SK-N-SH treated with all-trans-retinoic acid at 6 μM for 48 hours (cell line): ENCODE measurements around the gene HIGD1B.

ENCODE experiments used
- ATAC-seq: fragments of 200-7000 bp; cut with Tn5 transposase; 3 replicates; pipeline ENCODE4 v1.9.1; 2020; ENCODE audit warnings: mild to moderate bottlenecking, moderate library complexity
- ARNTL ChIP-seq: fragments of 450-650 bp; formaldehyde crosslinking; IDR thresholded peaks from 2 replicates; pipeline ENCODE4 v1.5.0; 2020; ENCODE audit warnings: low read depth, mild to moderate bottlenecking, moderate library complexity, borderline replicate concordance
- BACH2 ChIP-seq: fragments of 250-450 bp; sonication (Bioruptor Pico); IDR thresholded peaks from 2 replicates; pipeline ENCODE4 v1.9.0; 2021; ENCODE audit warnings: mild to moderate bottlenecking, borderline replicate concordance
- CREB5 ChIP-seq: fragments of 250-450 bp; sonication (Bioruptor Pico); IDR thresholded peaks from 2 replicates; pipeline ENCODE4 v1.5.1; 2020; ENCODE audit warnings: low read depth, mild to moderate bottlenecking, moderate library complexity
- CSDC2 ChIP-seq: fragments of 250-450 bp; sonication (Bioruptor Pico); IDR thresholded peaks from 2 replicates; pipeline ENCODE4 v1.5.0; 2020; ENCODE audit warnings: mild to moderate bottlenecking, moderate library complexity
- CSRNP3 ChIP-seq: fragments of 250-450 bp; sonication (Bioruptor Pico); IDR thresholded peaks from 2 replicates; pipeline ENCODE4 v1.5.1; 2021; ENCODE audit warnings: mild to moderate bottlenecking, moderate library complexity
- ESRRG ChIP-seq: fragments of 250-450 bp; sonication (Bioruptor Pico); IDR thresholded peaks from 2 replicates; pipeline ENCODE4 v1.6.1; 2021; ENCODE audit warnings: mild to moderate bottlenecking
- GLIS3 ChIP-seq: fragments of 250-450 bp; sonication (Bioruptor Pico); IDR thresholded peaks from 2 replicates; pipeline ENCODE4 v1.5.0; 2020; ENCODE audit warnings: mild to moderate bottlenecking, moderate library complexity
- ISL1 ChIP-seq: fragments of 250-450 bp; sonication (Bioruptor Pico); IDR thresholded peaks from 2 replicates; pipeline ENCODE4 v2.1.2; 2022; ENCODE audit warnings: mild to moderate bottlenecking, moderate library complexity
- OSR1 ChIP-seq: fragments of 250-450 bp; sonication (Bioruptor Pico); IDR thresholded peaks from 2 replicates; pipeline ENCODE4 v1.8.0; 2022; ENCODE audit warnings: moderate library complexity, mild to moderate bottlenecking, inconsistent platforms
- PATZ1 ChIP-seq: fragments of 250-450 bp; sonication (Bioruptor Pico); IDR thresholded peaks from 2 replicates; pipeline ENCODE4 v1.8.0; 2020; ENCODE audit warnings: mild to moderate bottlenecking, moderate library complexity, borderline replicate concordance
- POU6F1 ChIP-seq: fragments of 250-450 bp; sonication (Bioruptor Pico); IDR thresholded peaks from 2 replicates; pipeline ENCODE4 v1.8.0; 2021; ENCODE audit warnings: low read depth, mild to moderate bottlenecking, moderate library complexity, borderline replicate concordance
- PPARA ChIP-seq: fragments of 250-450 bp; sonication (Bioruptor Pico); IDR thresholded peaks from 2 replicates; pipeline ENCODE4 v1.5.0; 2020; ENCODE audit warnings: mild to moderate bottlenecking, borderline replicate concordance
- RARB ChIP-seq: fragments of 250-450 bp; sonication (Bioruptor Pico); IDR thresholded peaks from 2 replicates; pipeline ENCODE4 v1.8.0; 2021; ENCODE audit warnings: mild to moderate bottlenecking, moderate library complexity
- SNAI2 ChIP-seq: fragments of 250-450 bp; sonication (Bioruptor Pico); IDR thresholded peaks from 2 replicates; pipeline ENCODE4 v1.5.0; 2020; ENCODE audit warnings: mild to moderate bottlenecking, moderate library complexity
- TCF4 ChIP-seq: fragments of 250-450 bp; sonication (Bioruptor Pico); IDR thresholded peaks from 2 replicates; pipeline ENCODE4 v1.8.0; 2021; ENCODE audit warnings: mild to moderate bottlenecking, moderate library complexity, borderline replicate concordance
- TOX ChIP-seq: fragments of 250-450 bp; sonication (Bioruptor Pico); IDR thresholded peaks from 2 replicates; pipeline ENCODE4 v1.8.0; 2021; ENCODE audit warnings: mild to moderate bottlenecking, moderate library complexity, borderline replicate concordance
- TSHZ2 ChIP-seq: fragments of 250-450 bp; sonication (Bioruptor Pico); IDR thresholded peaks from 2 replicates; pipeline ENCODE4 v1.5.0; 2020; ENCODE audit warnings: mild to moderate bottlenecking, moderate library complexity
- ZC3H10 ChIP-seq: fragments of 250-450 bp; sonication (Bioruptor Pico); IDR thresholded peaks from 2 replicates; pipeline ENCODE4 v1.5.1; 2021; ENCODE audit warnings: mild to moderate bottlenecking, moderate library complexity
- ZFP3 ChIP-seq: fragments of 250-450 bp; sonication (Bioruptor Pico); IDR thresholded peaks from 2 replicates; pipeline ENCODE4 v1.5.0; 2020; ENCODE audit warnings: mild to moderate bottlenecking, moderate library complexity
- ZFP30 ChIP-seq: fragments of 450-650 bp; formaldehyde crosslinking; IDR thresholded peaks from 2 replicates; pipeline ENCODE4 v1.5.0; 2022; ENCODE audit warnings: mild to moderate bottlenecking, moderate library complexity
- ZNF565 ChIP-seq: fragments of 450-650 bp; formaldehyde crosslinking; conservative IDR thresholded peaks from 2 replicates; pipeline ENCODE4 v1.5.0; 2020; ENCODE audit warnings: low read depth, mild to moderate bottlenecking, moderate library complexity
- ZNF70 ChIP-seq: fragments of 450-650 bp; formaldehyde crosslinking; IDR thresholded peaks from 2 replicates; pipeline ENCODE4 v1.5.0; 2020; ENCODE audit warnings: mild to moderate bottlenecking, moderate library complexity
- ZNF8 ChIP-seq: fragments of 450-650 bp; formaldehyde crosslinking; IDR thresholded peaks from 2 replicates; pipeline ENCODE4 v1.5.0; 2020; ENCODE audit warnings: mild to moderate bottlenecking, moderate library complexity

Gene HIGD1B

GRCh38 chr17:44872131-44872768, 24.6 kb downstream of the HIGD1B start:
- TF ChIP-seq ARNTL (CRISPR knock-in tag) (no peak), ZNF565 (CRISPR knock-in tag) (no peak), ZNF70 (no peak), GLIS3 (no peak), ISL1 (CRISPR knock-in tag) (no peak), SNAI2 (no peak), ZNF8 (CRISPR knock-in tag) (no peak), ZC3H10 (no peak)
- ATAC-seq = peak; percentile 54

- TF ChIP-seq GLIS3 = no peak
- no peak for TF ChIP-seq ZNF8 (CRISPR knock-in tag)
- TF ChIP-seq PPARA (CRISPR knock-in tag) = no peak
- TF ChIP-seq ISL1 (CRISPR knock-in tag) = no peak
- TF ChIP-seq ZFP30 = no peak
- TF ChIP-seq TCF4 (CRISPR knock-in tag) = no peak
- no peak for TF ChIP-seq ZNF70
- TF ChIP-seq CREB5 (CRISPR knock-in tag) = no peak
- TF ChIP-seq POU6F1 = no peak
- no peak for TF ChIP-seq ZC3H10
- ATAC-seq = no peak
These were observed 28.1 kb downstream of the HIGD1B start for GRCh38 chr17:44875761-44876160.

- ATAC-seq = no peak
- TF ChIP-seq TOX (CRISPR knock-in tag) = no peak
- TF ChIP-seq OSR1 (CRISPR knock-in tag) = no peak
- TF ChIP-seq CREB5 (CRISPR knock-in tag) = no peak
- no peak for TF ChIP-seq CSRNP3 (CRISPR knock-in tag)
- TF ChIP-seq ZNF8 (CRISPR knock-in tag) = no peak
- TF ChIP-seq BACH2 (CRISPR knock-in tag) = no peak
- TF ChIP-seq ZFP3 (CRISPR knock-in tag) = no peak
- TF ChIP-seq ZC3H10 = no peak
- no peak for TF ChIP-seq PATZ1
- no peak for TF ChIP-seq ZFP30
- no peak for TF ChIP-seq TCF4 (CRISPR knock-in tag)
- TF ChIP-seq ISL1 (CRISPR knock-in tag) = no peak
- no peak for TF ChIP-seq CSDC2
- no peak for TF ChIP-seq PPARA (CRISPR knock-in tag)
- no peak for TF ChIP-seq ESRRG (CRISPR knock-in tag)
- no peak for TF ChIP-seq RARB (CRISPR knock-in tag)
- no peak for TF ChIP-seq ARNTL (CRISPR knock-in tag)
- no peak for TF ChIP-seq TSHZ2 (CRISPR knock-in tag)
- TF ChIP-seq GLIS3 = no peak
- no peak for TF ChIP-seq ZNF70
These were observed 29.4 kb downstream of the HIGD1B start for GRCh38 chr17:44877121-44877520.
